Measurements from ENCODE around the gene C5orf63.

Gene C5orf63

GRCh38 chr5:127031147-127031862, 42.0 kb downstream of the C5orf63 start:
- Histone ChIP-seq H3K79me2 (ENCODE audit: insufficient read depth, low read length) (no peaks in the 10 kb centered on the region), H4K20me1 (ENCODE audit: insufficient read depth, low read length) (no peaks in the 10 kb centered on the region), H3K9ac (ENCODE audit: low read depth, low read length) (no peak overlapping the region), H3K36me3 (ENCODE audit: insufficient read depth, low read length) (no peaks in the 10 kb centered on the region), H3K9me3 (ENCODE audit: insufficient read depth, low read length, severe bottlenecking) (no peaks in the 10 kb centered on the region), H3K4me1 (ENCODE audit: insufficient read depth, low read length) (no peaks in the 10 kb centered on the region), H3K27ac (ENCODE audit: low read length) (no peak overlapping the region), H2AFZ (ENCODE audit: low read depth, low read length) (no peak overlapping the region), H3K4me3 (ENCODE audit: low read depth in 1 of 2, low read length in 2 of 2) (no peak overlapping the region), H3K27me3 (ENCODE audit: insufficient read depth, low read length, poor library complexity) (peaks cover 8% of the 10 kb centered on the region), H3K4me2 (ENCODE audit: insufficient read depth, low read length) (no peak overlapping the region)
- ATAC-seq (ENCODE audit: insufficient read depth, low read depth) (no peak), DNase-seq (no peak)
- no peak for TF ChIP-seq EZH2 (IDR thresholded peaks at IDR 0.05; ENCODE audit: borderline replicate concordance, low read depth, low read length, severe bottlenecking)
- TF ChIP-seq CTCF (IDR thresholded peaks at IDR 0.05; ENCODE audit: borderline replicate concordance, extremely low read depth, low read length, poor library complexity, severe bottlenecking): no peak

- Histone ChIP-seq H3K27me3 (ENCODE audit: insufficient read depth, low read length, poor library complexity) (peaks cover 4% of the 10 kb centered on the region), H3K9me3 (ENCODE audit: insufficient read depth, low read length, severe bottlenecking) (no peaks in the 10 kb centered on the region), H3K27ac (ENCODE audit: low read length) (no peak within 1 kb of the TSS), H3K36me3 (ENCODE audit: insufficient read depth, low read length) (no peaks in the 10 kb centered on the region), H2AFZ (ENCODE audit: low read depth, low read length) (no peak within 1 kb of the TSS), H4K20me1 (ENCODE audit: insufficient read depth, low read length) (no peaks in the 10 kb centered on the region), H3K79me2 (ENCODE audit: insufficient read depth, low read length) (no peaks in the 10 kb centered on the region), H3K4me2 (ENCODE audit: insufficient read depth, low read length) (no peak within 1 kb of the TSS), H3K9ac (ENCODE audit: low read depth, low read length) (no peak within 1 kb of the TSS), H3K4me1 (ENCODE audit: insufficient read depth, low read length) (no peaks in the 10 kb centered on the region), H3K4me3 (ENCODE audit: low read depth in 1 of 2, low read length in 2 of 2) (no peak within 1 kb of the TSS)
- no peak for TF ChIP-seq EZH2 (IDR thresholded peaks at IDR 0.05; ENCODE audit: borderline replicate concordance, low read depth, low read length, severe bottlenecking)
- no peak for TF ChIP-seq CTCF (IDR thresholded peaks at IDR 0.05; ENCODE audit: borderline replicate concordance, extremely low read depth, low read length, poor library complexity, severe bottlenecking)
- ATAC-seq (ENCODE audit: insufficient read depth, low read depth): 0 out of 3 replicates have a peak, but pooled peaks have one; percentile 24
- no peak for DNase-seq
Observed at GRCh38 chr5:127030259-127031146, 42.8 kb downstream of the C5orf63 start, which contains the start of gene MARCHF3. MARCHF3 (minus strand) TSS chr5:127030558; CDS start chr5:126918171, 112,387 bp downstream.

GRCh38 chr5:127029581-127030258, 43.6 kb downstream of the C5orf63 start:
- Histone ChIP-seq H3K4me1 (ENCODE audit: insufficient read depth, low read length) (no peaks in the 10 kb centered on the region), H3K9ac (ENCODE audit: low read depth, low read length) (no peak overlapping the region), H3K27ac (ENCODE audit: low read length) (no peak overlapping the region), H3K4me3 (ENCODE audit: low read depth in 1 of 2, low read length in 2 of 2) (no peak overlapping the region), H2AFZ (ENCODE audit: low read depth, low read length) (no peak overlapping the region), H3K27me3 (ENCODE audit: insufficient read depth, low read length, poor library complexity) (peaks cover 4% of the 10 kb centered on the region), H3K36me3 (ENCODE audit: insufficient read depth, low read length) (no peaks in the 10 kb centered on the region), H4K20me1 (ENCODE audit: insufficient read depth, low read length) (no peaks in the 10 kb centered on the region), H3K9me3 (ENCODE audit: insufficient read depth, low read length, severe bottlenecking) (no peaks in the 10 kb centered on the region), H3K79me2 (ENCODE audit: insufficient read depth, low read length) (no peaks in the 10 kb centered on the region), H3K4me2 (ENCODE audit: insufficient read depth, low read length) (no peak overlapping the region)
- TF ChIP-seq CTCF (IDR thresholded peaks at IDR 0.05; ENCODE audit: borderline replicate concordance, extremely low read depth, low read length, poor library complexity, severe bottlenecking): no peak
- no peak for TF ChIP-seq EZH2 (IDR thresholded peaks at IDR 0.05; ENCODE audit: borderline replicate concordance, low read depth, low read length, severe bottlenecking)
- no peak for DNase-seq
- no peak for ATAC-seq (ENCODE audit: insufficient read depth, low read depth)
